HepG2 (cell line): Measurements from ENCODE around the gene SMPD2. TPM values are rescaled to one million over a fixed set of nuclear protein-coding genes. Genes with fewer than 3 reads are reported as not detected.

Experiments
- ARNT2 ChIP-seq: sonication (generic); formaldehyde crosslinking; IDR thresholded peaks from 2 replicates; pipeline ENCODE4 v1.8.0; 2022; ENCODE audit warnings: mild to moderate bottlenecking, low read depth, missing genetic modification reagents, moderate library complexity
- DPF2 ChIP-seq: sonication (generic); formaldehyde crosslinking; IDR thresholded peaks from 2 replicates; pipeline ENCODE4 v1.4.0; 2020; ENCODE audit warnings: mild to moderate bottlenecking, low read depth, missing genetic modification reagents, borderline replicate concordance
- KAT7 ChIP-seq: IDR thresholded peaks from 2 replicates; pipeline ENCODE4 v1.6.1; 2018; ENCODE audit warnings: borderline replicate concordance, missing compliant biosample characterization
- SOX13 ChIP-seq, 3 experiments: fragments of 450-650 bp in 1 of 3; sonication (generic) in 1 of 3; formaldehyde crosslinking in 1 of 3; IDR thresholded peaks in 2 of 3; conservative IDR thresholded peaks in 1 of 3; 2 replicates each; pipeline versions ENCODE4 v1.5.0 to v1.6.1; 2016 to 2020; ENCODE audit warnings: antibody characterized with exemption in 1 of 3, mild to moderate bottlenecking in 1 of 3, missing compliant biosample characterization in 1 of 3, missing genetic modification reagents in 1 of 3, moderate library complexity in 1 of 3
- TAF15 ChIP-seq: fragments of 200-400 bp; formaldehyde crosslinking; IDR thresholded peaks from one replicate; pipeline ENCODE4 v1.6.1; 2018; ENCODE audit warnings: mild to moderate bottlenecking, low read depth, low read length; ENCODE audit not compliant: poor library complexity, severe bottlenecking
- ZFP1 ChIP-seq: IDR thresholded peaks from 2 replicates; pipeline ENCODE4 v1.6.1; 2016
- ZNF710 ChIP-seq: sonication (generic); formaldehyde crosslinking; IDR thresholded peaks from 2 replicates; pipeline ENCODE4 v1.5.0; 2020; ENCODE audit warnings: mild to moderate bottlenecking, missing genetic modification reagents, borderline replicate concordance
- polyA plus RNA-seq, 8 experiments: library from polyadenylated mRNA; depleted of rRNA in 3 of 8; stranded (reverse) in 7 of 8; unstranded in 1 of 8; fragments of >200 nt; fragmentation: Illumina TruSeq in 4 of 8; extraction: Trizol in 4 of 8; gene quantifications; 2 replicates each; pipeline versions ENCODE4 v1.2.1 to v1.2.3, GENCODE V29; 2011 to 2016; ENCODE audit warnings: low read depth in 4 of 8, missing spikeins in 1 of 8, mixed read lengths in 1 of 8; ENCODE audit not compliant: insufficient read depth in 1 of 8
- total RNA-seq, 5 experiments: library from RNA; depleted of rRNA; stranded (reverse); fragments of >200 nt; fragmentation: Illumina TruSeq; extraction: Trizol; gene quantifications; 2 replicates each; pipeline ENCODE4 v1.2.3, GENCODE V29; 2016; ENCODE audit warnings: low read depth in 1 of 5
- TF ChIP-seq, protein P1 (sequence below): sonication (generic); formaldehyde crosslinking; IDR thresholded peaks from 2 replicates; pipeline ENCODE4 v1.5.1; 2020; ENCODE audit warnings: mild to moderate bottlenecking, missing genetic modification reagents

The SMPD2 gene
- total and polyA plus RNA-seq, 2 of the 13 experiments (the other 11 are each of a cell fraction or from before 2014, with no cell fraction given), result 5.9 to 10.6 TPM

DNA sequence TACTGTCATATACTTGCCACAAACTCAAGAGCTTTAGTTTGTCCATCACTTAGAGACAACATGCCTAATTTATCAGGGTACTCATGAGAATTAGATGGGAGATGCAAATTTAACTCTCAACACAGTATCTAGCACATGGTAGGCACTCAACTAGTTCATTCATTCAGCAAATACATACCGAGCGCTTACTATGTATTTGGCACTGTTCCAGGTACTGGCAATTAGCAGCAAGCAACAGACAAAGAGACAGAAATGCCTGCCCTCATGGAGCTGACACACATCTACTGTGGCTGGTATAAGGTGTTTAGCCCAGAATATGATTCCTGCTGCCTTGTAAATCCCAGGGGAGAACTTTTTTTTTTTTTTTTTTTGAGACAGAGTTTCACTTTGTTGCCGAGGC, 10.3 kb downstream of the SMPD2 start (continued):
- TF ChIP-seq ARNT2 (CRISPR knock-in tag), result no peak
- TF ChIP-seq KAT7, result no peak
- TF ChIP-seq ZNF710 (CRISPR knock-in tag), result no peak
- TF ChIP-seq ZFP1, result no peak
- no peak for TF ChIP-seq TAF15
- no peak for TF ChIP-seq DPF2 (CRISPR knock-in tag)
- no peak for TF ChIP-seq SOX13 (IDR thresholded peaks at IDR 0.05)
- TF ChIP-seq SOX13 (CRISPR knock-in tag; conservative IDR thresholded peaks at IDR 0.05 in 1 of 2, IDR thresholded peaks at IDR 0.05 in 1 of 2), result no peak
- TF ChIP-seq, protein P1, sequence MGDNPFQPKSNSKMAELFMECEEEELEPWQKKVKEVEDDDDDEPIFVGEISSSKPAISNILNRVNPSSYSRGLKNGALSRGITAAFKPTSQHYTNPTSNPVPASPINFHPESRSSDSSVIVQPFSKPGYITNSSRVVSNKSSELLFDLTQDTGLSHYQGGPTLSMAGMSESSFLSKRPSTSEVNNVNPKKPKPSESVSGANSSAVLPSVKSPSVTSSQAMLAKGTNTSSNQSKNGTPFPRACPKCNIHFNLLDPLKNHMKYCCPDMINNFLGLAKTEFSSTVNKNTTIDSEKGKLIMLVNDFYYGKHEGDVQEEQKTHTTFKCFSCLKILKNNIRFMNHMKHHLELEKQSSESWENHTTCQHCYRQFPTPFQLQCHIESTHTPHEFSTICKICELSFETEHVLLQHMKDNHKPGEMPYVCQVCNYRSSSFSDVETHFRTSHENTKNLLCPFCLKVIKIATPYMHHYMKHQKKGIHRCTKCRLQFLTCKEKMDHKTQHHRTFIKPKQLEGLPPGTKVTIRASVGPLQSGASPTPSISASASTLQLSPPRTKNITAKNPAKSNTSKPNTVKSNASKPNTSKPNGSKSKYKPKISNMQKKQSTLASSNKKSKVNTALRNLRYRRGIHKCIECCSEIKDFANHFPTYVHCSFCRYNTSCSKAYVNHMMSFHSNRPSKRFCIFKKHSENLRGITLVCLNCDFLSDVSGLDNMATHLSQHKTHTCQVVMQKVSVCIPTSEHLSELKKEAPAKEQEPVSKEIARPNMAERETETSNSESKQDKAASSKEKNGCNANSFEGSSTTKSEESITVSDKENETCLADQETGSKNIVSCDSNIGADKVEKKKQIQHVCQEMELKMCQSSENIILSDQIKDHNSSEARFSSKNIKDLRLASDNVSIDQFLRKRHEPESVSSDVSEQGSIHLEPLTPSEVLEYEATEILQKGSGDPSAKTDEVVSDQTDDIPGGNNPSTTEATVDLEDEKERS (CRISPR knock-in tag), result no peak
